HG02759 (cell line): ENCODE data around the gene PTPRN2.
"Not testable (repeated sequence)": the region's sequence is repeated elsewhere in the genome, so short reads cannot be mapped to it uniquely, and the experiment has no call there.

Experiments used
- ATAC-seq: cut with Tn5 transposase; IDR thresholded peaks from one replicate; pipeline ENCODE4 v1.9.1; 2021; ENCODE audit warnings: mild to moderate bottlenecking, moderate library complexity; ENCODE audit not compliant: unreplicated experiment

PTPRN2 gene

DNA sequence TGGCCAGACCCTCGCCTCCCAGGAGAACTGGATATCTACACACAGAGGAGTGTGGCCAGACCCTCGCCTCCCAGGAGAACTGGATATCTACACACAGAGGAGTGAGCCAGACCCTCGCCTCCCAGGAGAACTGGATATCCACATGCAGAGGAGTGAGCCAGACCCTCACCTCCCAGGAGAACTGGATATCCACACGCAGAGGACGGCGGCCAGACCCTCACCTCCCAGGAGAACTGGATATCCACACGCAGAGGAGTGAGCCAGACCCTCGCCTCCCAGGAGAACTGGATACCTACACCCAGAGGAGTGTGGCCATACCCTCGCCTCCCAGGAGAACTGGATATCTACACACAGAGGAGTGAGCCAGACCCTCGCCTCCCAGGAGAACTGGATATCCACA, 862.3 kb downstream of the PTPRN2 start:
- not testable (repeated sequence) for ATAC-seq

DNA sequence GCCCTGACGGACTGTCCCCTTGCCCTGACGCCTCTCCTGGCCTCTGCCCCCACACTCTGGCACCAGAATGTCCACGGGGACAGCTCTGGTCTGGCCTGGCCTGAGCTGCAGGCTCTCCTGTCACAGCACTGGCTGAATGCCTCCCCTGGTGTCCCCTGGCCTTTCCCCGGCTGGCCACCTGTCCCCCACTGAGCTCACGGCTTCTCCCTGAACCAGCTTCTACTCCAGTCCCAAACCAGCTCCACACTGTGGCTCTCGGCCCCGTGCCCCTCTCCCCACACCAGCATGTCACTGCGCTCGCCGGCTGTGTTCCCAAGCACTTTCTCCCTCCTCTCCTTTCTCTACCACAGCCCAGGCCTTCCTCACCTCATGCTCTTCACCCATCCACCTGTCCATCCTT, 864.4 kb downstream of the PTPRN2 start:
- ATAC-seq = no peak

DNA sequence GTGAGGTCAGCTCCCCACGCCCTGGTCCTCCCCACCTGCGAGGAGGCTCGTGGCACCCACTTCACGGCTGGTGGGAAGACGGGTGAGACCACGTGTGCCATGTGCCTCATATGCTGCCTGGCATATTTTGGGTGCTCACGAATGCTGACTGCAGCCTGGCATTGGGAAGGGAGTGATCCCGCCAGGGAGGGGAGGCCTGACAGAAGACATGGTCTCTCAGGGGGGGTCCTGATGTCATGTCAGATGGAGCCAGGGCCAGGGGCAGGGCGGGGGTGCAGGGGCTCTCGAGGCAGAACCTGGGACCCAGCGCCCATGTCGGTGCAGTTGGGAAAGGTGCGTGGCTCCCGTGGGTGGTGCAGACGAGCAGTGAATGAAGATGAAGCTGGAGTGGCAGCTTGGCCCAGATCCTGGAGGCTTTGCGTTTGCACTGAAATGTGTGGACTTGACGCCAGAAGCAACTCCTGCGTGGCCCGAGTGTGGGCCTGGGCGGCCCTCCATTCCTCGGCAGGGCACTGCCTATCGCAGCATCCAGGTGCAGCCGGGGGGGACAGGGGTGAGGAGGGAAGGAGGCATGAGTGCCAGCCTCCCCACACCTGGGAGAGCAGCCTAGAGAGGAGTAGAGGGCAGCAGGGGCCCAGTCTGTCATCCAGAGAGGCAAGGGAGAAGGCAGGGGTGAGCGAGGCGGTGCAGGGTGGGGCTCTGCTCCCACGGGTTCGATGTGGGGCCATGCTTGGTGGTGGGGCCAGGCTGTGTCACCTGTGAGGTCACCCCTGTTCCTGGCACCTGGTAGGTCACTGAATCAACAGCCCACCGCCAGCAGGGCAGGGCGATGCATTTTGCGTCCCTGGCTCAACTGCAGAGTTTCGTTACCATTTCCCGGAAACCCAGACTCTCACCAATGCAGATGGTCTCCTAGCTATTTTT, 865.2 kb downstream of the PTPRN2 start:
- no peak for ATAC-seq

DNA sequence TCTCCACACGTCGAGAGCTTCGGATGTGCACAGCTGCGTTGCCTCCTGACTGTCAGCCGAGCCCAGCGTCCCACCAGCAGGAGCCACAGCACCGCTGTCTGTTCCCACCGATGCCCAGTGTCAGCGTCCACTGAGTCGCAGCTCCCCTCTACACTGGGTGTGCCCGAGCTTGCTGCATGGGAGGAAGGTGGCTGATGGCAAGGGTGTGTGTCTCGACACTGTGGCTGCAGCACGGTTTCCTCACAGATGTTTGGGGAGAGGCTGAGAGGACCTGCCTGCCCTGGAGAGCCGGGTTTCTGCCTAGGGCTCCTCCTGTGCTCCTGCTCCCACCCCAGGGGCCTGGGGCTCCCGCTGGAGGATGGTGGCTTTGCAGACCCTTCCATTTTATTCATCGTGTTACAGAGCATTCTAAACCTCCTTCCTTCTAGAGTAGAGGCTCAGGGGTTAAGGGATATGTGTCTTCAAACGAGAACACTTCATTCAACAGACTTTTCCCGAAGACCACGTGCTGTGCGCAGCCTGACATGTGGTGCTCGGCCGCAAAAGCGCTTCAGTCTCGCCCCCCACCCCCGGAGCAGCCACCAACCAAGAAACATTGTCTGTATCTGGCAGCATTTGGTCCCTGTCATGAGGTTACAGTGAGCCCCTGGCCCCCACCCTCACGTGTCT, 866.0 kb downstream of the PTPRN2 start:
- ATAC-seq = no peak

DNA sequence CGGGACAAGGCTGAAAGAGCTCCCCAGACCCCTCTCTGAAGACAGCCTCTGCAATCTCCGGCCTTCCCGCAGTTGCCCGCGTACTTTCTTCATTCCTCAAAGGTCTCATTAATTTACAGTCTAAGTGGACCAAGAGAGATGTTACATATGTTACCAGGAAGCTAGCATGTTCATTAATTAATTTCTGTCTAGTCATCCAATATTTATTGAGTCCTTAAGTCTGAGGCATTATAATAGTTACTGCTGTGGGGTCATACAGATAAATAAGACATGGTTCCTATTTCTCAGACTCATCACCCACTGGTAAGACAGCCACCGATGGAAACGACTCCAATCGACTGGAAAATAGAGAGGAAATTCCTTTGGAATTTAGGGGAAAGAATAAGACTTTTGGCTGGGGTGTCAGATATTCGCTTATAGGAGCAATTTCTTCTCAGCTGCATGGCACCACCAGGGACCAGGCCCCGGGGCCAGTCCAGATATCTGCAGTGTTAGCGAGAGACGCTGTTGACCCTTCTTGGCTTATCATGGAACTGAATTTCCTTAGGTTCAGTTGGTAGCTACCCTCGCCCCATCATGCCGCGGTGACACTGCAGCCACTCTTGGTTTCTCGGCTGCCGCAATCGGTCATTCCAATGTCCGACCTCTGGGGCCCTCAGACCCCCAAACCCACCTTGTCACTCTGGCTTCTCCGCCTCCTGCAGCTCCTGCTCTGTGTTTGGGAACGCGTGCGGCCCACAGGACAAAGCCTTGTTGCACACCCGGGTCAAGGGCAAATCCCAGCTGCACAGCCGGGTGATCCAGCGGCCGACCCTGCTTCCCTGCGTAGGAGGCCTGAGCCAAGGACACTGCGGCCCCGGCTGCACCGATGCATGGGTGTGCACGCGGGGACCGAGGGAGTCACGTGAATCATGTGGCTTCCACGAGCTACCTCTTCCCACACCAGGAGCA, 867.6 kb downstream of the PTPRN2 start:
- no peak for ATAC-seq

DNA sequence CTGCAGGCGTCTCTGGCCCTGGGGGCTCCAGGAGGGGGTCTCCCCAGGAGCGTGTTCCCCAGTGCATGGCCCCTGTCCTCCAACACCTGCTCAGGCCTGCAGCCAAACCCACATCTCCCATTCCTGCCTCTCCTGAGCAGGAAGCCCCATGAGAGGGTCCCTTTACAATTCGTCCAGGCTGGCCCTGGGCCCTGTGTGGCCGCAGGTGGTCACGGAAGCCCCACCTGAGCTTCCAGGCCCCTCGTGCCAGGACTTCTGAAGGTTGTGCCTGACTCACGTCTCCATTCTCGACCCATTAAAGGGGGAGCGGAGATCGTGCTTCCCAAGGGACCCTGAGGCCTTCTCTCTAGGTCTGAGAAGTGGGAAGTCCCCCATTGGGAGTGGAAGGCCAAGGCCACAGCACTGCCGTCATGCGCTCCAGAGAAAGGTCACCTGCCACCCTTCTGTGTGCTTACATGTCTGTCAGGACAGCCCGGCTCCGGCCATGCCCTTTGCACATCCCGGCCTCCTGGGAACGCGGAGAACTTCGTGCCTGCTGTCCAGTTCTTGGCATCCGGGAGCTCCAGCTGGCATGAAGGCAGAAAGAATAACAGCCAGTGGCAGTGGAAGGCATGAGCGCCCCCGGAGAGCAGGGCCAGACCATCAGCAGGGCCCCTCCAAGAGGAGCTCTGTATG, 868.5 kb downstream of the PTPRN2 start:
- ATAC-seq = no peak

DNA sequence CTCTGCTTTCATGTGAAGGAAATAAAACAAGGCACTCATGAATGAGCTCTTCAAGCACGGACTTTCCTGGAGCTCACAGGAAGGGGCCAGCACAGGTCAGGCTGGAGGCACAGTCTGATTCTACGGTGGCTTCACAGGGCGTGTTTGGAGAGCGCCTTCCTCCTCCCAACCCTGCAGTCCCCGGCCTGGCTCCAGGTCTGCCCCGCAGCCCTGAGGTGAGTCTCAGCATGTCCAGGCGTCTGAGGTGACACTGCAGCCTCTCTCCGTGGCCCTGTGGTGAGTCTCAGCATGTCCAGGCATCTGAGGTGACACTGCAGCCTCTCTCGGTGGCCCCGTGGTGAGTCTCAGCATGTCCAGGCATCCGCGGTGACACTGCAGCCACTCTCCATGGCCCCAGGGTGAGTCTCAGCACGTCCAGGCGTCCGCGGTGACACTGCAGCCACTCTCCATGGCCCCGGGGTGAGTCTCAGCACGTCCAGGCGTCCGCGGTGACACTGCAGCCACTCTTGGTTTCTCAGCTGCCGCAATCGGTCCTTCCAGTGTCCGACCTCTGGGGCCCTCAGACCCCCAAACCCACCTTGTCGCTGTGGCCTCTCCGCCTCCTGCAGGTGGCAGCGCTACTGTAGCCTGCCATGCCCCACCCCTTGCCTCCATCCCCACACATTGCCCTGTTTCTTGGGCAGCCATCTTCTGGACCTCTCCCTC, 869.2 kb downstream of the PTPRN2 start:
- ATAC-seq = no peak

DNA sequence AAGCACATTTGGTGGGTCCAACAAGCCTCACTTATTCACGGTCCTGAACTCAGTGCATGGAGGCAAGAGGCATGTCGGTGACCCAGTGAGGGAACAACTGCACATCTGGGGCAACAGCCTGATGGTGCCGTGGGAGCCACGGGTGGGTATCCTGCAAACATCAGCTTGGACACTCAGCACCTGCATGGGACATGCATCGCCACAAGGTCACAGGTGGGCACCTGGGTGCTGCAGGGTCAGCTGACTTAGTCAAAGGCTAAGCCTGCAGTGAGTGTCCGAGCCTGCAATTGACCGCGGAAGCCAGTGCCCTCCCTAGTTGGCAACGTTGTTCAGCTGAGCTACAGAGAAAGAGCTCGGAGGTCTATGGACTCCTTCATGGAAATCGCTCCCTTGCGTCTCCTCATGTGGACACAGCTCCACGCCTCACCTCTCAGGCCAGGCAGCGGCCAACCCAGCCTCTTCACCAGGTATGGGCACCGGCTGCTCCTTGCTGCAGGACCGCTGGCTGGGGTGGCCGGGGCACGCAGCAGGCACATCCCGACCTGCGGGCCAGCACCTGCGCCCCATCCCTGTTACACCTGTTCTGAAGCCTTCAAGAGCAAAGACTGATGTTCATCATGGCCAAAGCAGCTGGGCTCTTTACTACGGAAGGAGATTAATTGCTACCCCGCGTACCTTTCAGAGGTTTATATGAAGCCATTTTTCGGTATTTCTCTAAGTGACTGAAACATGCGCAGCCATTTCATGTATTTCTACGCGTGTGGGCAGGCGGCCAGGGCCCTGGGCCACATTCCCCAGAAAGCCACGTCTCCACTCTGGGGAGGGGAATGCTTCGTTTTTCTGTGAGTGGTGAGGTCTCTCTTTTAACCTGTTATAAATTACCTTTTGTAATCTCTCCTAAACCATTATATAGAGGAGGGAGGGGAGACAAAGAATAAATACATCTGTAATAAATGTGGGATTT, 870.1 kb downstream of the PTPRN2 start:
- no peak for ATAC-seq

DNA sequence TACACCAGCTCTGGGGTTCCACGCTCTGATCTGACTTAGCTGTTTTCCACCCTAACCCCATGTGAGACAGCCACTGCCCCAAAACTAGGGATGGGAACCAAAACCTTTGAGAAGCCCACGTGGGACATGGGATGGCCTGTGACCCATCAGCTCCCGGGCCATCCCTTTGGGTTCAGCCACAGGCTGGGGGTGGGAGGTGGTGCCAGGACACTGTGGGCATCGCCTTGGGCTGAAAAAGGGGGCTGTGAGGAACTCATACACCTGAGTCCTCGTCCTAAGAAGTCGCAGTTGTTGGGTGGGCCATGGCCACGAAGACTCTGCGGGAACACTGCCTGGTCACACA, 871.7 kb downstream of the PTPRN2 start:
- no peak for ATAC-seq

DNA sequence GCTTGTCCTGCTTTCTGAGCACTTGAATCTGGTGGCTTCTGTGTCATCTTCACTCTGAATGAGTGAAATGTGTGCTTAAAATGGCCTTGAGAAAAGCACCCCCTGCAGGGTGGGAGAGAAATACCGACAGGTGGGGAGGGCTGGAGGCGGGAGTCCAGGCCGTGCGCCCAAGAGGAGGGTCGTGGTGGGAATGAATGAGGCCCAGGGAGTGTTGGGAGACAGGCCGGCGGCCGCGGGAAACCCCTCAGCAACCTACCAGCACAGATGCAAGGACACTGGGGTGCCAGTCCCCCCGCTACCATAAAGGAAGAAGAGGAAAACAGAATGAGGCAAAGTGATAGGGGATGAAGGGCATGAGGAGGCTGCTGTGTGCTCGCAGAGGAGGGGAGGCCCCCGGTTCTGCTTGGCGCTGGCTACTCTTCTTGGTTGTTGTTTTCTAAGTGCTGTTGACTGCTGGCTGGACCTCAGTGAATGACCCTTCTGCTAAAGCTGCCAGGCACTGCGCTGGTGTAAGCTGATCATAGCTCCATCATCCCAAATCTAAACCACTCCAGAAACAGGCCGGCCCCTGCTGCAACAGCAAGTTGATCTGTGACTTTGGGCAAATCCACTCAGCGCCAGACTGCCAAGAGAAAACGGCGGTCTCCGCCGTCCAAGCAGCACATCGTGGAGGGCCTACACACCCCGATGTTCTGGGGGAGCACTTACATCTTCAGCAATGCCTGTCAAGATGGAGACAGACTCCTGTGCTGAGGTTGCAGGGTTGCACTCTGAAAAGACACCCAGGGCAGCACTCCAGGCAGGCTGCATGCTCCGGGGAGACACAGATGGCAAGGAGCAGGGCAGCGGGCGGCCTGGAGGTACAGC, 872.3 kb downstream of the PTPRN2 start:
- no peak for ATAC-seq

DNA sequence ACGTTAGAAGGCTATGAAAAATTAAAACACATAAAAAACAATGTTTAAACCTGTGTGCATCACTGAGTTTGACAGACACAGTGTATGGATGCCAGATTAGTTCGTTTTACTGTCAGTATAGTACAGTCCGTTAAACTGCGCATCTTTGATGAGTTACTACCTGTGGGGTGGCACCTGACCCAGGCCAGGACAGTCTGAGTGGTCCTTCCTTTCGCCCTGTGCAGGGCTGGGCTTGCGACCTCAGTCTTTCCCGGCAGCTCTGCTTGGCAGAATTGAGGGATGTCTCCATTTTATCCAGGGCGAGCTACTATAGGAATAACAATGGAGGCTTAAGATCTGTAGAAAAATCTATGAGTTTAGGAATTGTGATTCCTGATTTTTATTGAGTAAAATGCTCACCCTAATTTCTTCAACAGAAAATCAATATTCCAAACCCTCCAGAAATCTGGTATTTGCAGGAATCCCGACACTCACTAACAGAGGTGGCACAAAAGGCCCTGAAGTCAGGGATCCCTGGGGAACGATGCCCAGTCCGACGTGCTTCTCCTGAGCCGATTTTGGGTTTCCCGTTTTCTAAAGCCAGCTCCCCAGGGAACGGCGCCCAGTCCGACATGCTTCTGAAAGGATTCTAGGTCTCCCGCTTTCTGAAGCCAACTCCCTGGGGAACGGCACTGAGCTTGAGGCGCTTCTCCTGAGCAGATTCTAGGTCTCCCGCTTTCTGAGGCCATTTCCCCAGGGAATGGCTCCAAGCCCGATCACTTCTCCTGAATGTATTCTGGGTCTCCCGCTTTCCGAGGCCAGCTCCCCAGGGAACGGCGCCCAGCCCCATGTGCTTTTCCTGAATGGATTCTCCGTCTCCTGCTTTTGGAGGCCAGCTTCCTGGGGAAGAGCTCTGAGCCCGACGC, 873.2 kb downstream of the PTPRN2 start:
- no peak for ATAC-seq

DNA sequence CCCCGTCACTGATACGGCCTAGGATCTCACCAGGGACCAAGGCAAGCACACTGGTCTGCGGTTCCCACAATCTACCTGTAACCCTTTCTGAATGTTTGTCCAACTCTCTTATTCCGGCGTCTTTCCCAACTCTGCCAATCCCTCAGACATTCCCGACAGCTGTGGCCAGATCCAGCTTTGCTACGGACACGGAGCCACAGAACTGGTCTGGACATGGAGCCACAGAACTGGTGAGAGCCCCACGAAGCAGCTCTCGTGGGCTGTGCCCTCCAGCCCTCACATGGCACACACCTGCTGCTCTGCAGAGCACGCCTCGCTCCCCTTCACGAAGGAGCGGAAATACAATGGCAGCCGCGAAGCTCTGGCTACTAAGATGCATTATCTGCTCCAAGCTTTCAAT, 874.0 kb downstream of the PTPRN2 start:
- no peak for ATAC-seq

DNA sequence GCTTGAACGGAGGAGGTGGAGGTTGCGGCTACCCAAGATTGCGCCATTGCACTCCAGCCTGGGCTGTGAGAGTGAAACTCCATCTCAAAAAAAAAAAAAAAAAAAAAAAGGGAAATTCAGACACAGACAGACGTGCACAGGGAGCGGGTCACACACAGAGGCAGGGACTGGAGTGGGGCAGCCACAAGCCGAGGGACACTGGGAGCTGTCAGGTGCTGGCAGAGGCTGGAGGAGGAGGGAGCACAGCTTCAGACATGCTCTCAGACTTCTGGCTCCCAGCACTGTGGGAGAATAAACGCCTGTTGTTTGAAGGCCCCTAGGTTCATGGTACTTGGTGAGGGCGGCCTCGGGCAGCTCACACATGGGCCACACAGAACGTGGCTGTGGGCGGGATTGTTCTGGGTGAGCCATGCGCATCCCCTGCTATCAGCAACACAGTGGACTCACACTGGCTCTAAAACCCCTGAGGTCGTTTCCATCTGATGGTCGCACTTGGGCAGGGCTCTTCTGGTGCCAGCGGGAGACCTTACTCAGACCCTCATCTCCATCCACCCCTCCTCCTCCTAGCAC, 874.9 kb downstream of the PTPRN2 start:
- no peak for ATAC-seq

DNA sequence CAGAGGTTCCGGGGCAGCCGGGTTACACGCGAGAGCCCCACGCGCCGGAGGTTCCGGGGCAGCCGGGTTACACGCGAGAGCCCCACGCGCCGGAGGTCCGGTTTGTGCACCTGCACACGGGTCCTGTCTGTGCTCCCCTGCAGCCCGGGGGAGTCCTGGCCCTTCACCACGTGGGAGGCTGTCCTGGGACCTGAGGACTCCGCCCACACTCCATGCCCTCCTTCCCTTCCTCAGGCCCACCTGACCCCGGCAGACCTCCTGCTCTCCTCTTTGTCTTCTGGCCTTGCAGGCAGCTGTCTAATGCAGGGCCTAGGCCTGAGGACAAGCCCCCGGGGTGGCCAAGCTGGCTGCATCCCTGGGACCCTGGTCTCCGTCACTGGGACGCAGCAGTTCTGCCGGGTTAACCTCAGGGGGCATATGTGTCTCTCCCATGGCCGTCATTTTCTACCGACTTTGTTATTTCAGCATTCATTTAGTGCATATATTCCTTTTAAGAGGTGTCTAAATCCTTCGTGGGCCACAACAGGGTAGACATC, 876.2 kb downstream of the PTPRN2 start:
- ATAC-seq = no peak

DNA sequence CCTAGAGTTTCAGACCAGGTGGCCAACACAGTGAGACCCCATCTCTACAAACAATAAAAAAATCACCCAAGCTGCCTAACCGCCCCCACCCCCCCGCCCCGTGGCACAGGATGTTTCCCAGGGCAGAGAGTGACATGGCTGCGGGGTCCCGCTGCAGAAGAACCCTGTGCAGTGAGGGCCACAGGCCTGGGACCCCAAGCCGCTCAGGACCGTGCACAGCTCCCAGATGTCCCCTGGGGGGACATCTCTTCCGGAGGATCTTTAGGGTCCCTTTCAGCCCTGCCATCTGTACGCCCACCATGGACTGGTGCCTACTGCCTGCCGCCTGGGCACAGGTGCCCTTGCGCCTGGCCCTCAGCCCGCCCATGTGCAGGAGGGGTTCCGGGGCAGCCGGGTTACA, 877.2 kb downstream of the PTPRN2 start:
- no peak for ATAC-seq

DNA sequence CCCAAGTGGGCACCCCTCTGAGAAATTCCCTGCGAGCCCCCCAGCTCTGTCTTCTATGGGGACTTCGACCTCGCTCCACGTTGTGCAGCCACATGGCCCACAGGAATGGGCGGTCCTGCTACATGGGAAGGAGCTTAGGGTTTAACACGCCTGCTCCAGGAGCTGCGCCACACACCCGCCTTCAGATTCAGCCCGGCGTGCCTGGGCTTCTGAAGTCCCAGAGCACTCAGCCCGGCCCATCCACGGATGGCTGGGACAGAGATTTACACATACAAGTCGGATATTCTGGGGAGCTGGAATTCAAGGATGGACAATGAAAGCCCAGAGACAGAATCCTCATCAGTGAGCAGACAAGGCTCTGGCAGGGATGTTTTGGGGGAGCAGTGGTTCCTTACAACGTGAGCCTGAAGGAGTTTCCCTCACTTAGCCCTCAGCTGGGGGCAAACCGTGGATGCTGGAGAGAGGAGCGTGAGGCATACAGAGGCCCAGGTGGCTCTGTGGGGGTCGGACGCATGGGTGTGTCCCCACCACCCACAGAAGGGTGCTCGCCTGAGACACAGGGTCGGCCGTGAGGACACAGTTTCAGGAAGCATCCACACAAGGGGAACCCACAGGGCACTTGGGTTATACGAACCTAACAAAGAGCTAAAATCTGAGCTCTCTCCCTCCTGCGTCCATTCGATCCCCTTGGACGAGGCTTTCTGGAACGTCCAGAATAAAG, 877.9 kb downstream of the PTPRN2 start:
- ATAC-seq = no peak
